ENCODE measurements around the gene SMTN. TPM values are rescaled to one million over a fixed set of nuclear protein-coding genes. Genes with fewer than 3 reads are reported as not detected.

SMTN gene
- polyA plus RNA-seq, 1 experiment = 45.7 TPM

GRCh38 chr22:31134688-31135087, 53.6 kb downstream of the SMTN start:
- Histone ChIP-seq H3K4me3 (ENCODE audit: low read depth, low read length) (no peak overlapping the region), H3K27me3 (ENCODE audit: control insufficient read depth, insufficient read depth, low read length) (peaks cover 7% of the 10 kb centered on the region), H3K36me3 (ENCODE audit: control insufficient read depth, insufficient read depth, low read length) (no peaks in the 10 kb centered on the region)
- ChIA-PET POLR2A (no interaction called here), CTCF (interaction anchor here (1.5 to 2.7 kb wide), 3 partner anchors 14 to 27 kb away, joined by 4 to 14 read pairs (median 6); partner anchors contain the start of gene SELENOM)
- DNase-seq (ENCODE audit: low read depth) = no peak
- no peak for TF ChIP-seq CTCF (IDR thresholded peaks at IDR 0.05; ENCODE audit: insufficient read depth, low read depth, low read length)

GRCh38 chr22:31135706-31136105, 54.6 kb downstream of the SMTN start:
- ChIA-PET POLR2A (no interaction called here), CTCF (interaction anchor here (1.3 to 2.7 kb wide), 6 partner anchors 11 to 373 kb away, joined by 3 to 14 read pairs (median 5); partner anchors contain the start of gene SELENOM)
- no peak for TF ChIP-seq CTCF (IDR thresholded peaks at IDR 0.05; ENCODE audit: insufficient read depth, low read depth, low read length)
- Histone ChIP-seq H3K27me3 (ENCODE audit: control insufficient read depth, insufficient read depth, low read length) (peaks cover 10% of the 10 kb centered on the region), H3K36me3 (ENCODE audit: control insufficient read depth, insufficient read depth, low read length) (no peaks in the 10 kb centered on the region), H3K4me3 (ENCODE audit: low read depth, low read length) (no peak overlapping the region)
- no peak for DNase-seq (ENCODE audit: low read depth)

GRCh38 chr22:31136155-31136554, 55.0 kb downstream of the SMTN start:
- POLR2A ChIA-PET = no interaction called here
- Histone ChIP-seq H3K4me3 (ENCODE audit: low read depth, low read length) (no peak overlapping the region), H3K27me3 (ENCODE audit: control insufficient read depth, insufficient read depth, low read length) (peaks cover 11% of the 10 kb centered on the region), H3K36me3 (ENCODE audit: control insufficient read depth, insufficient read depth, low read length) (no peaks in the 10 kb centered on the region)
- CTCF ChIA-PET = interaction anchor here (0.7 to 2.7 kb wide), 5 partner anchors 12 to 373 kb away, joined by 3 to 14 read pairs (median 5); partner anchors contain the start of gene SELENOM
- DNase-seq (ENCODE audit: low read depth) = no peak
- no peak for TF ChIP-seq CTCF (IDR thresholded peaks at IDR 0.05; ENCODE audit: insufficient read depth, low read depth, low read length)

GRCh38 chr22:31136711-31137110, 55.6 kb downstream of the SMTN start:
- ChIA-PET CTCF (interaction anchor here (0.7 to 2.3 kb wide), 3 partner anchors 12 to 15 kb away, joined by 3 to 5 read pairs (median 3); no protein-coding TSS in a partner anchor), POLR2A (no interaction called here)
- no peak overlapping the region for H3K4me3 ChIP-seq (ENCODE audit: low read depth, low read length)
- DNase-seq (ENCODE audit: low read depth) = no peak
- no peak for TF ChIP-seq CTCF (IDR thresholded peaks at IDR 0.05; ENCODE audit: insufficient read depth, low read depth, low read length)
- peaks cover 11% of the 10 kb centered on the region for H3K27me3 ChIP-seq (ENCODE audit: control insufficient read depth, insufficient read depth, low read length)
- no peaks in the 10 kb centered on the region for H3K36me3 ChIP-seq (ENCODE audit: control insufficient read depth, insufficient read depth, low read length)

- CTCF ChIA-PET = interaction anchor here (1.1 to 2.3 kb wide), 2 partner anchors 11 to 16 kb away, joined by 3 to 5 read pairs; no protein-coding TSS in a partner anchor
- DNase-seq (ENCODE audit: low read depth) = no peak
Measured at GRCh38 chr22:31137721-31138120, 56.6 kb downstream of the SMTN start.

More at GRCh38 chr22:31137721-31138120, 56.6 kb downstream of the SMTN start:
- peaks cover 11% of the 10 kb centered on the region for H3K27me3 ChIP-seq (ENCODE audit: control insufficient read depth, insufficient read depth, low read length)
- H3K36me3 ChIP-seq (ENCODE audit: control insufficient read depth, insufficient read depth, low read length) = no peaks in the 10 kb centered on the region
- H3K4me3 ChIP-seq (ENCODE audit: low read depth, low read length) = no peak overlapping the region
- no peak for TF ChIP-seq CTCF (IDR thresholded peaks at IDR 0.05; ENCODE audit: insufficient read depth, low read depth, low read length)
- POLR2A ChIA-PET = no interaction called here

Measured in BJ (cell line).